Heart left ventricle (tissue), 16 donors: ENCODE measurements around the gene TOB1. TPM values are rescaled to one million over a fixed set of nuclear protein-coding genes. Genes with fewer than 3 reads are reported as not detected.
"Not testable (repeated sequence)": the region's sequence is repeated elsewhere in the genome, so short reads cannot be mapped to it uniquely, and the experiment has no call there.

Experiments
- ATAC-seq, 4 donors: fragments of 200-7000 bp; cut with Tn5 transposase; one replicate each; pipeline ENCODE4 v1.9.1; 2020 to 2022; ENCODE audit warnings: moderate library complexity in 4 of 4, mild to moderate bottlenecking in 3 of 4, moderate number of reproducible peaks in 1 of 4
- DNase-seq, 5 donors: peaks; one replicate each; pipeline ENCODE4 v3.0.0-alpha.2; 2020
- H3K27ac ChIP-seq, 12 donors: fragments of 200-600 bp; sonication (generic) in 4 of 12; one replicate each; pipeline versions ENCODE4 v1.5.0 to v1.8.0; 2016 to 2022; ENCODE audit warnings: mild to moderate bottlenecking in 2 of 12
- H3K27me3 ChIP-seq, 9 donors: fragments of 200-600 bp; sonication (generic) in 2 of 9; one replicate each; pipeline versions ENCODE4 v1.5.1 to v1.8.0; 2016 to 2022; ENCODE audit warnings: mild to moderate bottlenecking in 3 of 9
- H3K36me3 ChIP-seq, 9 donors: fragments of 200-600 bp; sonication (generic) in 2 of 9; one replicate each; pipeline versions ENCODE4 v1.5.0 to v1.8.0; 2018 to 2022; ENCODE audit warnings: mild to moderate bottlenecking in 2 of 9
- H3K4me1 ChIP-seq, 12 donors: fragments of 200-600 bp; sonication (generic) in 4 of 12; one replicate each; pipeline versions ENCODE4 v1.5.0 to v1.8.0; 2016 to 2022; ENCODE audit warnings: mild to moderate bottlenecking in 3 of 12
- H3K4me3 ChIP-seq, 12 donors: fragments of 200-600 bp; sonication (generic) in 4 of 12; one replicate each; pipeline versions ENCODE4 v1.5.0 to v1.8.0; 2017 to 2022; ENCODE audit warnings: mild to moderate bottlenecking in 9 of 12, moderate library complexity in 4 of 12
- H3K9me3 ChIP-seq, 12 donors: fragments of 200-600 bp; sonication (generic) in 4 of 12; one replicate each; pipeline versions ENCODE4 v1.5.0 to v1.8.0; 2016 to 2022; ENCODE audit warnings: mild to moderate bottlenecking in 1 of 12
- CTCF ChIP-seq, 12 donors: fragments of 200-600 bp; sonication (generic) in 4 of 12; IDR thresholded peaks; one replicate each; pipeline versions ENCODE4 v1.5.0 to v1.8.0; 2018 to 2022; ENCODE audit warnings: antibody characterized with exemption in 12 of 12, mild to moderate bottlenecking in 5 of 12
- POLR2A ChIP-seq, 2 donors: fragments of 450-650 bp; IDR thresholded peaks; one replicate each; pipeline ENCODE4 v1.6.1; 2017; ENCODE audit warnings: antibody characterized with exemption in 2 of 2, mild to moderate bottlenecking in 2 of 2, moderate library complexity in 2 of 2
- WGBS, 4 donors: extraction: QIAGEN DNeasy Blood & Tissue Kit in 2 of 4; methylation state at CpG; one replicate each; pipeline versions ENCODE4 v1.1.5 to v1.1.7; 2013 to 2018; 5-methylcytosine and 5-hydroxymethylcytosine counted together
- intact Hi-C, 10 donors: fragments of 100-400 bp; cut with DNase I; formaldehyde crosslinking; loops; one replicate each; pipeline versions ENCODE4 v1.11.1 to v1.14.2; 2022
- polyA plus RNA-seq, 2 donors: library from polyadenylated mRNA; stranded (reverse); fragments of 200-250 nt; gene quantifications; one replicate each; pipeline ENCODE4 v1.2.3, GENCODE V29; 2013
- total RNA-seq, 9 donors: library from RNA; depleted of rRNA in 2 of 9; stranded (reverse); fragments of >200 nt in 2 of 9; fragmentation: NEBNext Ultra II Directional in 3 of 9; extraction: Animal tissue kit (Norgen Biotek cat#: 25700) in 3 of 9; gene quantifications; one replicate each; pipeline versions ENCODE4 v1.1.0 to v1.2.4, GENCODE V29; 2016 to 2023
- donor health status: ischemic (EF 13 %, LVEDD 7.1; RV severe dilation, severe dysfunction).
- donor health status: healthy with polysubstance abuse.
- donor health status: DM: no; HTN: yes; CAD: no.
- donor health status: DM: no; HTN: no; CAD: no.
- donor health status: ischemic (EF 25% LVEDD 6.9; RV normal size, moderate dysfunction).
- donor health status: ischemic (EF 25% LVEDD 5.7; RV mildly dilated, moderate dysfunction).
- donor health status: healthy.
- donor health status: DM: yes; HTN: yes; CAD: no.
- donor health status: ischemic (EF 35%, LVEDD 5.7; RV mildly dilated, moderate dysfunction).
- donor health status: nonischemic (EF 11% LVEDD 7.7; RV severe dilation, severe dysfunction).
- donor health status: DM: yes; HTN: yes; CAD: no.
- donor health status: PGD.
- donor health status: ischemic (EF 29% LVEDD 5.4; RV normal size, mild dysfunction).
- donor health status: nonischemic (EF 23%, LVEDD 6.1; RV moderate dilation, normal function).

The TOB1 gene
- total and polyA plus RNA-seq, 11 donors = 22.2 to 136 (median 68.1) TPM

- no peak for TF ChIP-seq POLR2A (IDR thresholded peaks at IDR 0.05)
- Histone ChIP-seq H3K27me3 (no peaks in the 10 kb centered on the region), H3K4me1 (peaks cover 0 to 23% (median 15%) of the 10 kb centered on the region in 12 donors), H3K9me3 (no peaks in the 10 kb centered on the region), H3K4me3 (no peak overlapping the region), H3K36me3 (no peaks in the 10 kb centered on the region), H3K27ac (no peak overlapping the region)
- WGBS, 4 donors = 83 to 90% (median 88%) methylated on average over 7 of the region's 7 CpGs
- intact Hi-C loops = no loop called here
- no peak for DNase-seq
- no peak for ATAC-seq
These were observed 34.3 kb upstream of the TOB1 start for GRCh38 chr17:50900383-50900892.

GRCh38 chr17:50899559-50900319, 33.6 kb upstream of the TOB1 start:
- Histone ChIP-seq H3K27ac (no peak overlapping the region), H3K9me3 (no peaks in the 10 kb centered on the region), H3K4me1 (peaks cover 0 to 16% (median 10%) of the 10 kb centered on the region in 12 donors), H3K27me3 (no peaks in the 10 kb centered on the region), H3K4me3 (no peak overlapping the region), H3K36me3 (no peaks in the 10 kb centered on the region)
- TF ChIP-seq POLR2A (IDR thresholded peaks at IDR 0.05) (no peak), CTCF (IDR thresholded peaks at IDR 0.05) (no peak)
- 81 to 87% (median 84%) methylated on average over 17 of the region's 17 CpGs for WGBS, 4 donors
- ATAC-seq = no peak
- no peak for DNase-seq
- intact Hi-C loops = no loop called here

GRCh38 chr17:50899005-50899460, 32.9 kb upstream of the TOB1 start:
- TF ChIP-seq POLR2A (IDR thresholded peaks at IDR 0.05) (no peak), CTCF (IDR thresholded peaks at IDR 0.05) (no peak)
- DNase-seq (no peak), ATAC-seq (no peak)

GRCh38 chr17:50898369-50899004, 32.3 kb upstream of the TOB1 start:
- Histone ChIP-seq H3K9me3 (no peaks in the 10 kb centered on the region), H3K36me3 (no peaks in the 10 kb centered on the region), H3K4me3 (no peak overlapping the region), H3K27ac (no peak overlapping the region), H3K27me3 (no peaks in the 10 kb centered on the region), H3K4me1 (peaks cover 0 to 8% (median 0%) of the 10 kb centered on the region in 12 donors)
- TF ChIP-seq CTCF (IDR thresholded peaks at IDR 0.05) (no peak), POLR2A (IDR thresholded peaks at IDR 0.05) (no peak)
- ATAC-seq (no peak), DNase-seq (no peak)
- intact Hi-C loops = no loop called here
- 95 to 96% (median 96%) methylated on average over 4 of the region's 4 CpGs for WGBS, 4 donors

More at GRCh38 chr17:50899005-50899460, 32.9 kb upstream of the TOB1 start:
- 92 to 98% (median 95%) methylated on average over 5 to 6 of the region's 6 CpGs for WGBS, 4 donors
- no peak overlapping the region for H3K4me3 ChIP-seq
- H3K4me1 ChIP-seq = peaks cover 0 to 9% (median 4%) of the 10 kb centered on the region in 12 donors
- no peaks in the 10 kb centered on the region for H3K27me3 ChIP-seq
- intact Hi-C loops = no loop called here
- no peaks in the 10 kb centered on the region for H3K9me3 ChIP-seq
- no peaks in the 10 kb centered on the region for H3K36me3 ChIP-seq
- no peak overlapping the region for H3K27ac ChIP-seq

- ATAC-seq, intact Hi-C loops, H3K27me3 ChIP-seq, DNase-seq, H3K4me3 ChIP-seq, H3K9me3 ChIP-seq, H3K4me1 ChIP-seq, H3K36me3 ChIP-seq, H3K27ac ChIP-seq: not testable (repeated sequence)
- WGBS, 4 donors = 88 to 92% (median 91%) methylated on average over 4 of the region's 4 CpGs
These were observed 28.4 kb upstream of the TOB1 start for GRCh38 chr17:50894513-50894912.
